Uterus (tissue), 2 donors: Measurements from ENCODE around the gene LMTK2.

Experiments used
- POLR2A ChIP-seq, 2 donors: fragments of 450-650 bp; IDR thresholded peaks; one replicate each; pipeline ENCODE4 v1.6.1; 2016; ENCODE audit warnings: antibody characterized with exemption in 2 of 2, mild to moderate bottlenecking in 1 of 2, moderate library complexity in 1 of 2
- TF ChIP-seq, protein P1 (sequence below), 4 experiments: fragments of 200-600 bp in 2 of 4; fragments of 450-650 bp in 2 of 4; sonication (generic) in 2 of 4; IDR thresholded peaks; one replicate each; pipeline ENCODE4 v1.5.1; 2016 to 2019; ENCODE audit warnings: antibody characterized with exemption in 4 of 4, mild to moderate bottlenecking in 2 of 4, moderate library complexity in 1 of 4

DNA sequence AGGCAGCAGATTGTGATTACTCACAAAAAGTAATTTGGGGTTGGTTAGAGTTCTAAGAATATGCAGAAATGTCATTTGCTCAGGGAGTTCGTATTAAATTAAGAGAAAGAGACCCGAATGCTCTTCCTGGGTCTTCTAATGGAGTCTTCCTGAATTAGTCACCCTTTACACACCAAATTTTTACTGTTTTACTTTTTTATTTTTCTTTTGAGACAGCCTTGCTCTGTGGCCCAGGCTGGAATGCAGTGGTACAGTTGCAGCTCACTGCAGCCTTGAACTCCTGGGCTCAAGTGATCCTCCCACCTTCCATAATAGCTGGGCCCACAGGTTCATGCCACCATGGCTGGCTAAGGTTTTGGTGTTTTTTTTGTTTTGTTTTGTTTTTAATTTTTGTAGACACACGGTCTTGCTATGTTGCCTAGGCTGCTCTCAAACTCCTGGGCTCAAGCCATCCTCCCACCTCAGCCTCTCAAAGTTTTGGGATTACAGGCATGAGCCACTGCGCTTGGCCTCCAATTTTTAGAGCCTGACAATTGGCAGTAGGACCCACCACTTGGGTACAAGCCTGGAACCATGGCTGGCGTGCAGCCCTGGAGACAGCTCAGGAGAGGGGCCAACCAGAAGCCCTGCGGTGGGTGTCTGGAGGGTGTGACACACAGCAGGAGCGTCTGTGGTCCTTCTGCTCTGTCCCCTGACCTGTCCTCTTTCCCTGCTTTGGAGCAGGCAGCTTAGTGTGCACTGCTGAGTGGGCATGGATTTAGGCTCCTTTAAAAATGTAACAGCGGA, 88.2 kb downstream of the LMTK2 start:
- TF ChIP-seq, protein P1, sequence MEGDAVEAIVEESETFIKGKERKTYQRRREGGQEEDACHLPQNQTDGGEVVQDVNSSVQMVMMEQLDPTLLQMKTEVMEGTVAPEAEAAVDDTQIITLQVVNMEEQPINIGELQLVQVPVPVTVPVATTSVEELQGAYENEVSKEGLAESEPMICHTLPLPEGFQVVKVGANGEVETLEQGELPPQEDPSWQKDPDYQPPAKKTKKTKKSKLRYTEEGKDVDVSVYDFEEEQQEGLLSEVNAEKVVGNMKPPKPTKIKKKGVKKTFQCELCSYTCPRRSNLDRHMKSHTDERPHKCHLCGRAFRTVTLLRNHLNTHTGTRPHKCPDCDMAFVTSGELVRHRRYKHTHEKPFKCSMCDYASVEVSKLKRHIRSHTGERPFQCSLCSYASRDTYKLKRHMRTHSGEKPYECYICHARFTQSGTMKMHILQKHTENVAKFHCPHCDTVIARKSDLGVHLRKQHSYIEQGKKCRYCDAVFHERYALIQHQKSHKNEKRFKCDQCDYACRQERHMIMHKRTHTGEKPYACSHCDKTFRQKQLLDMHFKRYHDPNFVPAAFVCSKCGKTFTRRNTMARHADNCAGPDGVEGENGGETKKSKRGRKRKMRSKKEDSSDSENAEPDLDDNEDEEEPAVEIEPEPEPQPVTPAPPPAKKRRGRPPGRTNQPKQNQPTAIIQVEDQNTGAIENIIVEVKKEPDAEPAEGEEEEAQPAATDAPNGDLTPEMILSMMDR (IDR thresholded peaks at IDR 0.05), result no peak
- TF ChIP-seq POLR2A (IDR thresholded peaks at IDR 0.05), result no peak
